Activated CD4-positive, alpha-beta T cell treated with anti-CD3 and anti-CD28 coated beads for 24 hours (primary cell): ENCODE measurements around the gene FRMD6.
A peak's percentile ranks its signal among the peaks of the same experiment; 100 is the strongest.
"Not testable (repeated sequence)": the region's sequence is repeated elsewhere in the genome, so short reads cannot be mapped to it uniquely, and the experiment has no call there.

Source experiments
- DNase-seq, 2 donors: peaks; one replicate each; pipeline ENCODE4 v3.0.0-alpha.2; 2020; ENCODE audit warnings: low read depth in 2 of 2

Gene FRMD6

DNA sequence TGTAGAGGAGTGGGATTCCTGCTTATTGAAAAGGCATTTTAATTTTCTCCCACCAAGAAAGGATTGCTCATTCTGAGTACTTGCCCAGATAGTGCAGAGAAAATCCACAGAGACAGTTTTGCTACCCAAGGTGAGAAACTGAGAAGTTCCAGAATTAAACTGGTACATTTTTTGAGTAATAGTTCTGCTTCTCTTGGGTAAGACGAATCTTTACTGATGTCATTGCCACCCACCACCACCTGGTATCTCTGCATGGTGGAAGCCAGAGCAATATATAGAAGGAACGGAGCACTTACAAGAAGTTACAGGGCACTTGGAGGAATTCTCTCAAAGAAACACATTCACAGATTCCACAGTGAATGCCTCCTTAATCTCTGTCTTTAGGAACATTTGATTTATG is 20.7 kb upstream of the FRMD6 start:
- no peak for DNase-seq

DNA sequence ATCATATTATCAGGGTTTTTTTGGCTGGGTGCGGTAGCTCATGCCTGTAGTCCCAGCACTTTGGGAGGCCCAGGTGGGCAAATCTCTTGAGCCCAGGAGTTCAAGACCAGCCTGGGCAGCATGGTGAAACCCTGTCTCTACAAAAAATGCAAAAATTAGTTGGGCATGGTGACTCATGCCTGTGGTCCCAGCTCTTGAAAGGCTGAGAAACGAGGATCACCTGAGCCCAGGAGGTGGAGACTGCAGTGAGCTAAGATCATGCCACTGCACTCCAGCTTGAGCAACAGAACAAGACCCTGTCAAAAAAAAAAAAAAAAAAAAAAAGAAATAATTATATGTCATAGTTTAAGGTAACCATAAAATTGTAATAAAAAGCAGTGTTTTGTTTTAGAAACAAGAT is 18.4 kb upstream of the FRMD6 start:
- DNase-seq: not testable (repeated sequence)

DNA sequence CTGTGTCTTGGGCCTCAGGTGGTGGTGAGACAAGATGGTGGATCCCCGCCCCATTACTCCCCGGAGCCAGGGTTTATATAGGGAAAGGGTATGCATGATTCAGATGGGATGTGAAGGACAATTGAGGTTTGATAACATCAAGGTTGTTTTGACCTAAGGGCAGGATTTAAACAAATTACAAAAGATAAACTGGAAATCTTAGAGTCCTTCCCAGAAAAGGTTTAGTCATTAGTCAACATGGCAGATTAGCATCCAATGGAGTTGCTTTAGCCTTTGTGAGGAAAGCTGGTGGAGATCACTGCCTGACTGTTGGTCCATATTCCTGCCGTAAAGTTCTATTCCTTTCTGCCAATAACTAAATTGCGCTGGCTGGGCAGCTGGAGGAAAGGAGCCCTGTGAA is 15.6 kb upstream of the FRMD6 start:
- DNase-seq: no peak

DNA sequence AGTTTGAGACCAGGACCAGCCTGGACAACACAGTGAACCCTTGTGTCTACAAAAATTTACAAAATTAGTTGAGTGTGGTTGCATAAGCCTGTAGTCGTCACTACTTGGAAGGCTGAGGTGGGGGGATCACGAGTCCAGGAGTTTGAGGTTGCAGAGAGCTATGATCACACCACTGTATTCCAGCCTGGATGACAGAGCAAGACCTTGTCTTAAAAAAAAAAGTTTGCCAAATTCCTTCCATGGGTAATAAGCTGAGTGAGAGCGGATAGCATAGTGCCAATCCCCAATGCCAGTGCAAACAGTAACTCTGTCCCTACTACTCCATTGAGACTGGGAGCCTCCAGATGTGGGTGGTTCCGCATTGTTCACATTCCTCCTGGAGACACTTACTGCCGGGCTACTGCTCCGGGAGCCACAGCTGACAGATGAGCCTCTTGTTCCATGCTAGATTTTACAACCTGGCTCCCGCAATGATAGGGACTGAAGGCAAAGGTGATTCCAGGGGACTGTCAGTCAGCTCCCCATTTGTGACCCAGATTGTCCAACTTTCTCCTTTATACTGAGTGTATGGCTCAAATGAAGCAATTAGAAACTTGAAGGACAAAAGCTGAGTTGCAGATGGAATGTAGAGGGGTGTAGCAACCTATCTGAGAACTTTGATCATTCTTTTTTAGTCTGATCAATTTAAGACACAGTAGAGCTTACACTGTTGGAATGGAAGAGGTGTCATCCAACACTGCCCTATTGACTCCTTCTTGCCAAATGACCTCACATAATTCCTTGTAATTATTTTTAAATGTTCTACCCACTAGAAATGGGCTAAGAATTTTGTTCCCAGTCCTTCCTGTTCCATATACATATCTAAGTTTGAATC is 13.4 kb upstream of the FRMD6 start:
- DNase-seq: no peak

DNA sequence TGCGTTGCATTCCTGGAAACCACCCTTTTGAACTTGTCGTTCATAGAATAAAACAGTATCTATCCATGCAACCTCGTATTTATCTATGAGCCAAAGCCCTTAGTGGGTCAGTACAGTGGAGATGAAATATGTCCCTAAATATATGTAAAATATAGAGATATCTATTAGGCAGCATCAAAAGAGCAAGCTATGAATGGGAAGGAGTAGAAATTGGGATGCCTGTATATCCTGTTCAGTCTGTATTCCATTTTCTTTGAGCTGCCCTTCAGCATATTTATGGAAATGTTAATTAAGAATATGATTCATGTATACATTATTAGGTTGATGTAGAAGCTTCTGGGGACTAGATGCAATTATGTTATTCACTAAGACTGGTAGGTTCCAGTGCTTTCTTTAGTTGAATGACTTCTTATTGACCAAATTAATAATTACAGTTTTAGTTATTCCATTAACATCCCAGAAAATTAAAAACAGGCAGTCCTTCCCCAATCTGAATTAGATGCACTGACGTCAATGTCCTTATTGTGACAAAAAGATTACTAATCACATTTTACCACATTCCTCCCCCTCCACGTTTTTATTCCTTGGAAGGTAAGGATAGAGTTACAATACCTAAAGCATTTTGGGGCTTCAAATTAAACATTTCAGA is 11.9 kb upstream of the FRMD6 start:
- DNase-seq: no peak

DNA sequence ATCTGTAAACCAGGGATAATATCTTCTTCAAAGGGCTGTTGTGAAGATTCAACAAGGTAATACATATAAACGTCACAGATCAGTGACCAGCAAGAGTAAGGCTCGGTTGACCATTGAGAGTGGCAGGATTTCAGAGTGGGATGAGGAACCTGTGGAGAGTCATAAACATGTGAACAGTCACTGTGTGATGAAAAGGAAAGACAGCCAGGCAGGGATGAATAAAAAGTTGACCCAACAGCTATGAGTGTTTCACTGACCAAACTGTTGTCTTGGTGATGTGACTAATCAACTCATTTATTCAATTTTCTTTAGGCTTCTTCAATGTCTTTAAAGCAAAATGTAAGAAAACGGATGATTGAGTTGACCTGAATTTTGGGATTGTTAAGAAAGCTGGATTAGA is 8.6 kb upstream of the FRMD6 start:
- DNase-seq: no peak

DNA sequence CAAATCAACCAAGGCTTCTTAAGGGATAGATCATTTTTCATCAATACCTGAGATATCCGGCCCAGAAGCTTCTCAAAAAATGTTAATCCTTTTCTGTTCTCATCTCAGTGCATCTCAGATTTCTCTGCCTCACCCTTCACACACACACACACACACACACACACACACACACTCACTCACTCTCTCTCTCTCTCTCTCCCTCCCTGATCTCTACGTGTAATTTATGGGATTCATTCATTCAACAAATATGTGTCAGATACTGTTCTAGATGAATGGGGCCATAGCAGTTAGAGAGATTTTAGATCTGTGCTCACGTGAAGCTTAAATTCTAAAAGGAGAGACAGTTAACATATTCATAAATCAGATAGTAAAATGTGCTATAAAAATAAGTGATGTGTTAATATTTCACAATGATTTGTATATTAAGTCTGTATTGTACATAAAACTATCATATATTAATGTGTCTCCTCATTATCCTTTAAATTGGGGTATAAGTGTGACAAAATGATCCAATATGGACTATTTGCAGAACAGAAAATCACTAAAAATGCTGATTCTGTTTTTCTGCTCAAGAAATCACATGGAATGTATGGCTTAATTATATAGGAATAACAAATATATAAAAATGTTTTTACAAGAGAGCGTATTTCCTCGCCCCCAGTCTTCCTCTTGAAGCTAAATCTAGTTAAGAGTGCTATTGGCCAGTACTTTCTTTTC is 7.3 kb upstream of the FRMD6 start:
- DNase-seq: no peak

DNA sequence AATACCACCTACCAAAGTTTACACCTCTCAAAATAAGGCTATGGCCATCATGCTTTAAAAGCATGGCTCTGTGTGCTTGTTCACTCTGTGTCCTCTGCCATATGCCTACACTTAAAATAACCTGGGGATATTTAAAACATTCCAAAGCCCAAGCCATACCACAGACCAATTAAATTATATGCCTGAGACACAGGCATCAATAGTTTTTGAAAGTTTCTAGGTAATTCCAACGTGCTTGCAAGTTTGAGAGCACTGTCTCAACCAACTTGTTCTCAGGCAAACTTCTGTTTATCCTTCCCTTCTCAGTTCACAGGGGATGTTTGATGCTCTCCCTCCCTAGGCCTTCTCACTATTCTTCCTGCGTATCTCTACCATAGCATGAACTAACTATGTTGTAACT is 3.4 kb upstream of the FRMD6 start:
- DNase-seq: no peak

DNA sequence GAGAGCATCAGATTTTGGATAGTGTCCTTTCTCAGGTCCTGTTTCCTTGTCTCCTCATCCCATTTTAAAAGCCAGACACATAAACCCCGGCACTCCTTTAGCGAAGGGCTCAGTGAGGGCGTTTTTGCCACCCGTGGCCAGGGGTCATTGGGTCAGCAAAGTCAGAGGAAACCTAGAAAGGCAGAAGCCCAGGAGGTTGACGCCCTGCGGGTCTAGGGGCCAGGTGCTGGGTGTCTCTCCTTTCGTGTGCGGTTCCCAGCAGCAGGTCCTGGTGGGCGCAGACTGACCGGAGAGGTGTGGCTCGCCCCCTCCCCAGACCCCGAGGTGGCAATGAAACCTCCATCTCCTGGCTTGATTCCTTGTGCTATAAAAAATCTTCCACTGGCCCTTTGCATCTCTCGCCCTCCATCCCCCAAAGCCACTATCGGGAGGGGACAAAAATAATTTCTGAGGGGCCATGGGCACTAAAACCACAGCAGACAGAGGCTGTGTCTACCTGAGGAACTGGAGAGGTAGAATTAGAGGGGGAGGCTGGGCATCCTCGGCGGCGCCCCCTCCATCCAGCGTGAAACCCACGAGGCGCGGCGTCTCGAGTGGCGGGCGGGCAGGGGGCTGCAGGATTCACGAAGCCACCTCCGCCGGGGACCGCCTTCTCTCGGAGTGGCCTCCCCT is 858 bp upstream of the FRMD6 start:
- DNase-seq: no peak

DNA sequence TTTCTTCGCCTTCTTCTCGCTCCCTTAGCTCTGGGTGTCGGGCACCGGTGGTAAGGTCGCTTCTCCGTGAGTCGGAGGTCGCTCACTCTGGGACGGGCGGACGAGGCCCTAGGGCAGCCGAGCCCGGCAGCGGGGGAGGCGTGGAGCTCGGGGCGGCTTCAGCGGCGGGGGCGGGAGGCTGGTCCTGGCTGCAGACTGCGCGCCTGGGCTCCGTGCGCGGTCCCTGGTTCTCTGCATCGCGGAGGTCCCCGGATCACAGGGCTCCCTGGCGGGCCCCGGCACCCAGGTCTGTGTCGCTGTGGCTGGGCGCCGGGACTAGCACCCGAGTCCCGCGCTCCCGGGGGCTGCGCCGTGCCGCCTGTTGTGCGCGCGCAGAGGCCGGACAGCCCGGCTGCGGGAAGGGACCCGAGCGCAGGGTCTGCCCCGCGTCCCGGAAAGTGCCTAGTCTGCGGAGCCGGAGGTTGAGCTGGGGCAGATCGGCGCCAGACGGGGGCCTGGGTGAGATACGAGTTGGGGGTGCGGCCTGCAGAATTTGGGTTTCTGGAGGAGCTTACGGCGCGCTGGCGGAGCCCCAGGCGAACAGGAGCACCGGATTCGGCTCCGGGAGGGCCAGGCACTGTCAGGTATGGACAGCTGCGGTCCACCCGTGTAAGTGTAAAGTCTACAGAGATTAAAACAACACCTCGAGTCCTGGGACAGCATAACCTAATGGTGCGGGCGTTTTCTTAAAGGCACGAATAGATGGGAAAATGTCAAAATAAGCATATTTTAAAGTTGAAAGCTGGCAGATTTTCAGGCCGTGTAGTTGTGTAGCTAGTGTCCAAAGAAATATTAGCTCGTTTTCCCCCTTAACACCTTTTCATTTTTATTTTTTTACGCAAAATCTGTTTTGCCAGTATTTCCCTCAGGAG is 713 bp downstream of the FRMD6 start:
- peak; percentile 13 to 27 for DNase-seq

DNA sequence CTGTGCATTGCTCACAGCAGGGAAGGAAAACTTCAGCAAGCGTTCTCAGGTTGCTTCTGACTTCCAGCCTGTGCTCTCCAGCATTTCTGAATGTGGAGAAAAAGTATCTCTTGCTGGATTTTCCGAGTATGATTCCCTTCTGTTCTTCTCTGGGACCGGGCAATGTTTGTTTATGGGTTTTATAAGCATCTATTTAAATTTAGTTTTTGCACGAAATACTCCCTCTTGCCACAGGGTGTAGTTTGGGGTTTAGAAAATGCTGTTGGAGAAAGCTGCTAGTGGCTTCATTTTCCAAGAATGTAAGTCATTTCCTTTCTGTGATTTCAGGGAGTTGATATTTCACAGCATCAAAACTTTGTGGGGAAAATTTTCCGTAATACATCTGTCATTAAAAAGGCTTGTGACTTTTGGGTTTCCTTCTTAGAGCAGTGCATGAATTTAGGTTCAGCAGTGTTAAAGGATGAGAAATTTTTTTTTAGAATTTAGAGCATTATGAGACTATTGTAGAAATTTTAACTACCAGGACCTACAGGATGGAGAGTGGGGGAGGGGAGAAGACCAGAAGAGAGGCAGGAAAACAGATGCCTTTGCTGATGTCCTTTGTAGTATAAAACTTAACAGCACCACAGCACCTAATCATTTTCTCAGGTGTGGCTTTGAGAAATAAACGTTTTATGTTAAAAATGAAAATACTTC is 1.5 kb downstream of the FRMD6 start:
- DNase-seq: no peak

DNA sequence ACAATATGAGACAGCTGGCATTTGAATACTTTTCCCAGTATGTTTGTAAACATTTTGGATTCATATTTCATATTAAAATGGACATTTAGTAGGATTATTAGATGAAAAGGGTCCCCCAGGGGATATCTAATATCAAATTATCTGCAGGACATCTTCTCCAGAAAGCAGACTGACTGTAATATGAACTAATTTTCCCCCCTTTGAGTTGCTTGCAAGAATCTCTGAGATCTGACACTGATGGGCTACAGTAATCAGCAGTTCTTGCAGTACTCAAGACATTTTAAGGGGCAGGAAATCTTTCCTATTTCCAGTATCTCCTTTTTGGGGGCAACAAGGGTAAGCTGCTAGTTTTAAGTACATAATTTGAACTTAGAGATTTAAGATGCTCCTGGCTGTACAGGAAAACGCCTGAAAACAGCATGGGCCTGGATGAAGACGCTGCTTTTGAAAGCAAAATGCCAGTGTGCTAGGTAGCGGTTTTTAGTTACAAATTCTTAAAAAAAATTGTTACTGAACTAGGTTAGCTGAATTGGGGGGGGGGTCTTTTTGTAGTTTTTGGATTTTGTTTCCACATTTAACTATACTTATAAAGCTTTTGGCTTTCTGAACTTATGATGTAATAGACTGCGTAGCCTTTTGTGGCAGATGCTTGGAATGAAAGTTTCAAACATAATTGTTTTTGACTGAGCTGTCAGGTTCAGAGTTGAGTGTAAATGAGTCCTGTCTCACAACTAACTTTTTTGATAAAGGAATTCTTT is 2.2 kb downstream of the FRMD6 start:
- no peak for DNase-seq

DNA sequence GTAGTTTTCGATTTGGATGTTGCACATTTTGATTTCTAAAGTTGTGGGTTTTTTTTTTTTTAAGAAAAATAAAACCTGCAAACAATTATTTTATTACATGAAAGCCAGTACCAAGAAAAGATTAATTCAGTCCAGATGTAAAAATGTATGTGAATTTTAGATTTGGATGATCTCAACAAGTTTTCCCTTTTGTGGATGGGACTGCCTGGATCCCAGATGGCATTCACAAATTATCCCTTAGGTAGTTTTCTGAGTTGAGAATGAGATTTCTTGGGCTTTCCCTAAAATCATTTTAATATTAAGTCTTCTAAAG is 2.8 kb downstream of the FRMD6 start:
- DNase-seq: no peak

DNA sequence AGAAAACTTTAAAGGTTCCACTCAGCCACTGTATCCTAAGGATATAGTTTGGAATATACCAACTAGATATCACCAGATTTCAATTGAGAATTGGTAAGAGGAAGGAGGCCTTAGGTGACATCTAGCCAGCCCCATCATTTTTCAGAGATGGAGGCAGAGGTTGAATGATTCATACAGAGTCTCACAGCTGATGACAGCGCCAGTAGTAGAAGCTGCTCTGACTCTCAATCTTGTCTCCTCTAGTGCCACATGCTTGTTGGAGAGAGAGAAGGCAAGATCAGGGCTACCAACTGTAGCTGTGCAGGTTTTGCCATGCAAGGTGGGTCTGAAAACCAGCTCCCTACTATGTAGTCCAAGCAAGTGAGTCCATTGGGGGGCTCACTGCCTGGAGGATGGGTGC is 6.1 kb downstream of the FRMD6 start:
- no peak for DNase-seq

DNA sequence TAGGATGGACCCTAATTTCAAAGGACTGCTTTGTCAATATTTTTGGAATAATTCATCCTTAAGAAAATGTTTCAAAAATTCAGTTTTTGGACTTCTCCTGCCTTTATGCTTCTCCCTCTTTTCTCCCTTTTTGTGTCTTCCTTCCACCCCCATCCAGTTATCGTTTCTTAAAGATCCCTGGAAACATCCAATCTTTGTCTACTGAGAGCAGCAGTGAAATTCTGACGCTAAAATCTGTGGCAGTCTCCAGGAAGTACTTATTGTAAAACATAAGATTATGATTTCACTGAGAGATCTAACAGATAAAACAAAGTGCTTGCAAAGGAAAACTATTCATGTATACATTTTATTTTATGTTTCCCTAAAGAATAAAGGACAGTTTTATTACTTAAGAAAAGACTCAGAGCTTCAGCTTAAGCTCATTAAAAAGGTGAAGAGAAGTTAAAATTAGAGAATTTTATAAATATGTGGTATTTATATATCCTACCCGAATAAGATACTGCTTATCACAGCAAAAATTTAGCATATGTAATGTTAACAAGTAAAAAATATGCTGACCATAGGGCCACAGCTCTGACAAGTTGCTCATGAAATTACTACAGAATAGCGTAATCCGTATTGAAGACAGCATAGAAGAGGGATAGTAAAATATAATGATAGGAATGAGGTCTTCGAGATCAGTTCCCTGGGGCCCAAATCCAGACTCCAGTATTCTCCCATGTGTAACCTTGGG is 6.9 kb downstream of the FRMD6 start:
- no peak for DNase-seq

DNA sequence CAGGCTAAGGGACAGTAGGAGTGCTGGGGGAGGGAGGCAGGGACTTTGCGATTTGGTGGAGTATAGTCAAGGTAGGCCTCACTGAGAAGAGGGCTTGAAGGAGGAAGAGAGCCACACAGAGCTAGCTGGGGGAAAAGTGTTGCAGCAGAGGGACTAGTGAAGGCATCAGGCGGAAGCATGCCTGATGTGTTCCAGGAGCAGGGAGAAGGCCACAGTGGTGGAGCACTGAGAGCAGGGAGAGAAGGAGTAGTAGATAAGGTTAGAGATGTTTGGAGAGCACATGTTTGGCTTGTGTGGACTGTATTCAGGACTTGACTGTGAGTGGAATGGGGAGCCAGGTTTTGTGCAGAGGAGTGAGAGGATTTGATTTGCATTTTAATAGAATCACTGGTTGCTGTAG is 9.0 kb downstream of the FRMD6 start:
- DNase-seq: no peak

DNA sequence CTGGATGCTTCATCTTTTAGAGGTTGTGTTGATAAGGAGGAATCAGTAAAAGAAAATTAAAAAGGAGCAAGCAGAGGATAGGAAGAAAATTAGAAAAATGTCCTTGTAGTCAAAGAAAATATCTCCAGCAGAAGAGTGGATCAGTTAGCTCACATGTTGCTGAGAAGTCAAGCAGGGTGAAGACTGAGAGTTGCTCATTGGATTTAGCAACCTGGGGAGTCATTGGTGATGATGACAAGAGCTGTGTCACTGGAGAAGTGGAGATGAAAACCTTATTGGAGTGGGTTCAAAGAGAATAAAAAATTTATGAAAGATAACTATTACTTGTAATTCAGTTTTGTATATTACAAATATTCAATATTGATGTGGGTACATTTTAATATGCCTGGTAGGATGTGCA is 9.8 kb downstream of the FRMD6 start:
- DNase-seq: no peak

DNA sequence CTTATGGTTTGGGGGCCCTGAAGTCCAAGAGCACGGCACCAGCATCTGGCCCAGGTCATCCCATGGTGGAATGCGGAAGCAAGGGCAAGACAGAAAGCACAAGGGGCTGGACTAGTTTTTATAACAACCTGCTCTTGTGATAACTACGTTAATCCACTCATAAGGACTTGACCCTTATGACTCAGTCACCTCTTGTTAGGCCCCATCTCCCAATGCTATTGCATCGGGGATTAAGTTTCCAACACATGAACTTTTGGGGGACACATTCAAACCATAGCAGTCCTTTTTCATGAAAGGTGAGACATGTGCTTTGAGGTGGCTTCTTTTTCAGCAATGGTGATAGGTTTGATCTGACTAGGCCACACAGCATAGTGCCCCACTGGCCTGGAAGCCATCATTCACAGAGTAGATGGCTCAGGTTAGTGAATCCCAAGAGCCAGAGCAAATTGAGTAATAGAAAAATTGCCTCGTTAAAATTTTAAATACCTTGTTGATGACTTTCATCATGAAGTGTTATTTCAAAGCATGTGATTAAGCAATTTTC is 12.1 kb downstream of the FRMD6 start:
- no peak for DNase-seq

DNA sequence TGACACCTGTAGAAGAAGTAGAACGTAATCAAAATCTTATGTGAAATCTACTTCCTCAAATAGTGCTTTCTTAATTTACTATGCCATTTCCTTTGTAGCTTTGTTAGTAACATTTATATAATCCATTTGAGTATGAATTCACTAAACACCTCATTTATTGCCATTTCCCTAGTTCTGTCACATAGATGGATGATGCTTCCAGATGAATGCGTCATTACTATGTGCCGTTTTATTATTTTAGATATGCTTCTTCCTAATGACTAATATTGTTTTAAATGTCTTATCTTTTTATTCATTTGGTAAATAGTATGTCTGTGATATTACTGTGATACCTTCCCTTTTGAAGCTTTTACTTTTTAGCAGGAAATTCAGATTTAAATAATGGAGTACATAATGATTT is 14.4 kb downstream of the FRMD6 start:
- no peak for DNase-seq
